DMS153 (cell line): ENCODE data around the gene CISD3.
A peak's percentile ranks its signal among the peaks of the same experiment; 100 is the strongest.

Experiments used
- DNase-seq: peaks from one replicate; lab custom pipeline; 2025; lab: John Stamatoyannopoulos, UW

The CISD3 gene

GRCh38 chr17:38729886-38730525 lies at the start of gene CISD3:
CISD3 (plus strand) TSS chr17:38730341; CDS start chr17:38730359, 18 bp downstream.
- DNase-seq, result peak; percentile 66

- DNase-seq, result no peak
Observed at GRCh38 chr17:38681096-38681495, 49.0 kb upstream of the CISD3 start.

GRCh38 chr17:38685491-38685890 lies 44.6 kb upstream of the CISD3 start:
- DNase-seq, result no peak

- no peak for DNase-seq
Observed at GRCh38 chr17:38687286-38687685, 42.9 kb upstream of the CISD3 start.

- no peak for DNase-seq
Observed at GRCh38 chr17:38690386-38690785, 39.8 kb upstream of the CISD3 start.

GRCh38 chr17:38691154-38691553 lies 39.0 kb upstream of the CISD3 start:
- no peak for DNase-seq

- DNase-seq, result no peak
Observed at GRCh38 chr17:38693700-38694329, 36.3 kb upstream of the CISD3 start.

- DNase-seq, result no peak
Observed at GRCh38 chr17:38697061-38697820, 32.9 kb upstream of the CISD3 start.

GRCh38 chr17:38698760-38699159 lies 31.4 kb upstream of the CISD3 start:
- DNase-seq, result no peak

- no peak for DNase-seq
Observed at GRCh38 chr17:38701504-38702165, 28.5 kb upstream of the CISD3 start.

- peak; percentile 83 for DNase-seq
Observed at GRCh38 chr17:38702166-38702915, 27.8 kb upstream of the CISD3 start.

GRCh38 chr17:38702916-38703741 lies 27.0 kb upstream of the CISD3 start:
- no peak for DNase-seq

GRCh38 chr17:38703742-38704605 lies 26.2 kb upstream of the CISD3 start:
- DNase-seq, result peak; percentile 96

- peak; percentile 33 for DNase-seq
Observed at GRCh38 chr17:38704606-38705522, 25.3 kb upstream of the CISD3 start, which contains the start of gene MLLT6. MLLT6 (plus strand) TSS chr17:38705273; CDS start chr17:38705633, 360 bp downstream.

GRCh38 chr17:38705523-38705802 lies 24.7 kb upstream of the CISD3 start:
- no peak for DNase-seq

- DNase-seq, result peak; percentile 14
Observed at GRCh38 chr17:38705803-38706504, 24.2 kb upstream of the CISD3 start.

GRCh38 chr17:38706505-38707216 lies 23.5 kb upstream of the CISD3 start:
- DNase-seq, result no peak
